GM12864 (cell line): ENCODE measurements around the gene ANGPTL2.

ENCODE experiments used
- DNase-seq: peaks from one replicate; pipeline ENCODE4 v3.0.0-alpha.2; 2011; ENCODE audit warnings: low read depth
- H3K4me3 ChIP-seq: 2 replicates; pipeline ENCODE4 v1.5.1; 2011; ENCODE audit warnings: mild to moderate bottlenecking, low read depth, low read length, control low read depth
- TF ChIP-seq, protein P1 (sequence below): IDR thresholded peaks from 2 replicates; pipeline ENCODE4 v1.5.1; 2011; ENCODE audit warnings: low read depth, mild to moderate bottlenecking, moderate library complexity, low read length, control low read depth, inconsistent platforms; ENCODE audit errors: missing control alignments

The ANGPTL2 gene

DNA sequence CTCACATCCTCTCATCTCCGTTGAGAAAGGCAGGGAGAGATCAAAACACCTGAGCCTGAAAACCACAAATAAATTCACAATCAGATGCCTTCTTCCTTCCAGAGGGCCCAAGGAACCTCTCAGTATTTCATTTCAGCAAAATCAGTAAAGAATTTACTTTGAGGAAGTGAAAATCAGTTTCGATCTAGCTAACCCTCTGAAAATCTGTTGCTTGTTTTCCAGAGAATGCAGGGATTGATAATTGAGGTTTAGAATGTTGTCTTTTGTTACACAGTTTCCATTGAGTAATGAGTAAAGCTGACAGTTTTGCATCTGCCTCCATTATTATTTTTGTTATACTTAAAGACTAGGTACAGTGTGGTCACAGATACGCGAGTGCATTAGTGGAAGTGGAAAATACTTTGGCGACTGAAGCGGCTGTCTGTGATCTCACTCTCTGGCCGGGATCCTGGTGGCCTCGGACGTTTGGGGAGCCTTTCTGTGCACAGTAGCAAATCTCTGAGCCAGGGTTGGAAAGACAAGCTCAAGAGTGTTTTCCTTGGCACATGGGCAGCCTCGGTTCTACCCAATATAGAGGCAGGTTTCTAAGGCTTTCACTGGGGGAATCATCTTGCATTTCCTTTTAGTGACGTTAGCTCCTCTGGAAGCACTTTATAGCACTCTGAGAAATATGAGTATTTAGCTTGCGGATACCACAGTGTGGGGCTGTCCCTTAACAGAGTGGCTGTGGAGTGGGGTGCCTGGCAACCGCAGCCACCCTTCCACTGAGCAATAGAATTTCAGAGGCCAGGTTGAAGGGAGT is 32.2 kb upstream of the ANGPTL2 start:
- TF ChIP-seq, protein P1, sequence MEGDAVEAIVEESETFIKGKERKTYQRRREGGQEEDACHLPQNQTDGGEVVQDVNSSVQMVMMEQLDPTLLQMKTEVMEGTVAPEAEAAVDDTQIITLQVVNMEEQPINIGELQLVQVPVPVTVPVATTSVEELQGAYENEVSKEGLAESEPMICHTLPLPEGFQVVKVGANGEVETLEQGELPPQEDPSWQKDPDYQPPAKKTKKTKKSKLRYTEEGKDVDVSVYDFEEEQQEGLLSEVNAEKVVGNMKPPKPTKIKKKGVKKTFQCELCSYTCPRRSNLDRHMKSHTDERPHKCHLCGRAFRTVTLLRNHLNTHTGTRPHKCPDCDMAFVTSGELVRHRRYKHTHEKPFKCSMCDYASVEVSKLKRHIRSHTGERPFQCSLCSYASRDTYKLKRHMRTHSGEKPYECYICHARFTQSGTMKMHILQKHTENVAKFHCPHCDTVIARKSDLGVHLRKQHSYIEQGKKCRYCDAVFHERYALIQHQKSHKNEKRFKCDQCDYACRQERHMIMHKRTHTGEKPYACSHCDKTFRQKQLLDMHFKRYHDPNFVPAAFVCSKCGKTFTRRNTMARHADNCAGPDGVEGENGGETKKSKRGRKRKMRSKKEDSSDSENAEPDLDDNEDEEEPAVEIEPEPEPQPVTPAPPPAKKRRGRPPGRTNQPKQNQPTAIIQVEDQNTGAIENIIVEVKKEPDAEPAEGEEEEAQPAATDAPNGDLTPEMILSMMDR, result no peak
- peak; percentile 35 for DNase-seq
- no peak overlapping the region for H3K4me3 ChIP-seq

DNA sequence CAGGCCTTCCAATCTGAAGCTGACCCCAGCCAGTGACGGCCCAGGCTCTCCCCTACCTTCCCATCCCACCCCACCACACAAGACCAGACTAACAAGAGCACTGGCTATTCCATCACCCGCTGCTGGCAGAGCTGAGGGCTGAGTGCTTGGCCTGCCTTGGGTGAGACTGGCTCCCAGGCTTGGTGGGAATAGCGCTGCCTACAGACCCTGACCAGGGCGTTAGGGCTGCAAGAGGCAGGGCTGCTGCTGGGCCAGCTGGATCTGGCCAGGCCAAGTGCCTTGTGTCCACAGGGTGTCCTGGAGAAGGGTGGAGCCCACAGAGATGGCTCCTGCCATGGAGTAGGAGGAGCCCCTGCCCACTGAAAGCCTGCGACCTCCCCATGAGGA is 31.6 kb upstream of the ANGPTL2 start:
- DNase-seq, result no peak
- no peak overlapping the region for H3K4me3 ChIP-seq

DNA sequence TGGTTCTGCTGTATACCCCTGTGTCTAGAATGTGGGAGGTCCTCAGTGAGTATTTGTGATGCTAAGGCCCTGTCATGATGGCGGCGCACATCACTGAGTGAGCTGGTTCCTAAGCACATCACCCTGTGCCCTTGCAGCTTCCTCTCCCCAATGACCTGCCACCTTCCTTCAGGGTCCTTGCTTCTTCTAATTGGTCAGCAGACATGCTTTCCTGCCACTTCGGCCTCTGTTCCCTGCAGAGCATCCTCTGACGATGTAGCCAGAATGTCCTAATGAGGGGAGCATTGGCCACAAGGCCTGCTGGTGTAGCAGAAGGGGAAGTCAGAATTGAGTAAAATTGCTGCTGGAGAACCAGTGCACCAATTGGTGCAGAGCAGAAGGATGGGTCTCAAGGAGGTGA is 31.1 kb upstream of the ANGPTL2 start:
- no peak overlapping the region for H3K4me3 ChIP-seq
- TF ChIP-seq, protein P1, result no peak
- no peak for DNase-seq

More for the DNA sequence above, 31.6 kb upstream of the ANGPTL2 start:
- TF ChIP-seq, protein P1, result no peak

DNA sequence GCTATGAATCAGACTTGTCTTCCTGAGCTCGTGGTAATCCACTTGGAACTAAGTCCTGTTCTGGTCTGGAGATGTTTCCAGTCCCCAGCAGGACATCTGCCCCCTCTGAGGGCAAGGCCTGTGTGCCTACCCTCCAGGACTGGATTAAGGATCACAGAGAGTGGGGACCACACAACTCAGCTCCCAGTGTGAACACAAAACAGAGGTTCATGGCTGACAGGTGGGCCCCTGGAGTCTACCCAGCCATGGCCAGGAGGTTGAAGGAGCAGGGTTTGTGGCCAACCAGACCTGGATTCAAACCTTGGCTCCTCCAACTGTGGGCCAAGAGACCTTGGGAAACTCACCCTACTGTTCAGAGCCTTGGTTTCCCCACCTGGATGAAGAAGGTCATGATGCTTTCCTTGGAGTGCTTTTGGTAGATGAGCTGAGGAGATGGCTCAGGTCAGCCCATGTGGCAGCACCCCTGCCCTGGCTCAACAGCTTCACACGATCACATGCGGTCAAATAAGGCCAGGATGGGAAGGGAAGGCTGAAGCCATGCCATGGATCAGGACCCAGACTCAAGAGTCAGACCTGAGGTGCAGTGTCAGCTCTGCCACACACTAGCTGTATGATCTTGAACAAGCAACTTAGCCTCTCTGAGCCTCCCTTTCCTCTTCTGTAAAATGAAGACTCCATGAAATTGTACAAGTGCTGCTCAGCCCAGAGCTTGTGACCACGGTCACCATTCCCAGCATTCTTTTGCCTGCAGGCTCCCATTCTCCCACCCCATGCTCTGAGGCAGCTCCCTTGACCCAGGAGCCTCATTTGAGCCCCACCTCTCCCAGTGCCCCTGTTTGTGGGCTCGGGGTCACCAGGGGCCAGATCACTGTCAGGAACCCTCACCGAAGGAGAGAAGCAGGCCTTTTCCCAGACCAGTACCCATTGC is 27.3 kb upstream of the ANGPTL2 start:
- TF ChIP-seq, protein P1, result no peak
- H3K4me3 ChIP-seq, result no peak overlapping the region
- no peak for DNase-seq

DNA sequence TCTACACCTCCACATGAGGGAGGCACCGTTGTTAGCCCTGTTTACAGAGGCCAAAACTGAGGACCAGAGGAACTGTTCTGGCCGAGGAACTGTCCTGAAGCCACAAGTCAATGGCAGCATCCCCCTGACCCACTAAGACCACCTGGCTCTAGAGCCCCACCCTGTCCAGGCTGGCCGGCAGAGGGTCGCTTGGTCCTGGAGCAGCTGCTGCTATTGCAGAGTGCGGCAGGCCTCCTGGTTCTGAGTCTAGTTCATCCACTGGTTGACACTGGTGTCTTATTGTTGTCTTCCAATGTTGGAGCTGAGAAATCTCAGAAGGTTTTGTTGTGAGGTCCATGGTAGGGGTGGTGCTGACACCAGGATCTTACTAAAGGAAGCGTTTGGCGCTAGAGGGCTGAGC is 26.6 kb upstream of the ANGPTL2 start:
- TF ChIP-seq, protein P1, result no peak

DNA sequence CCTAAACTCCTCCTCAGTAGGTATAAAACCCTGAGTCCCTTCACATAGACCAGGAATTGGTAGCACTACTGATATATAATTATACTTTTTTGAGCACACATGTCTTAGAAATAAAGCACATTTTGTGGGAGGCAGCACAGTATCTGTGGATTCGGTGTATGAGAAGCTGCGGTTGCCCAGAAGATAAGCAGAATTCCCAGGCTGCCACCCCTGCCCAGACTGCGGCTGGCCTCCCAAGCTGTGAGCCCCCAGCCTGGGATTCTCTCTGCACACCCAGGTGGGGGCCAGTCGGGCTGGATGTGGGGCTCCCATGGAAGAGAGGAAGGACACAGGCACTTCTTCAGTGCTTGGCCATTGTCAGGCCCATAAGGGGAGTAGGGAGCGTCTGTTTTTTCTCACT is 25.6 kb upstream of the ANGPTL2 start:
- no peak overlapping the region for H3K4me3 ChIP-seq
- TF ChIP-seq, protein P1, result no peak
- no peak for DNase-seq

More for the DNA sequence above, 26.6 kb upstream of the ANGPTL2 start:
- H3K4me3 ChIP-seq, result no peak overlapping the region
- no peak for DNase-seq
